Anterior cingulate cortex (tissue), 58 donors: Measurements from ENCODE around the gene BARX1.
"Not testable (repeated sequence)": the region's sequence is repeated elsewhere in the genome, so short reads cannot be mapped to it uniquely, and the experiment has no call there.

ENCODE experiments used
- DNase-seq, 58 donors: peaks; one replicate each; lab custom pipeline; 2025; lab: John Stamatoyannopoulos, UW

The BARX1 gene

DNA sequence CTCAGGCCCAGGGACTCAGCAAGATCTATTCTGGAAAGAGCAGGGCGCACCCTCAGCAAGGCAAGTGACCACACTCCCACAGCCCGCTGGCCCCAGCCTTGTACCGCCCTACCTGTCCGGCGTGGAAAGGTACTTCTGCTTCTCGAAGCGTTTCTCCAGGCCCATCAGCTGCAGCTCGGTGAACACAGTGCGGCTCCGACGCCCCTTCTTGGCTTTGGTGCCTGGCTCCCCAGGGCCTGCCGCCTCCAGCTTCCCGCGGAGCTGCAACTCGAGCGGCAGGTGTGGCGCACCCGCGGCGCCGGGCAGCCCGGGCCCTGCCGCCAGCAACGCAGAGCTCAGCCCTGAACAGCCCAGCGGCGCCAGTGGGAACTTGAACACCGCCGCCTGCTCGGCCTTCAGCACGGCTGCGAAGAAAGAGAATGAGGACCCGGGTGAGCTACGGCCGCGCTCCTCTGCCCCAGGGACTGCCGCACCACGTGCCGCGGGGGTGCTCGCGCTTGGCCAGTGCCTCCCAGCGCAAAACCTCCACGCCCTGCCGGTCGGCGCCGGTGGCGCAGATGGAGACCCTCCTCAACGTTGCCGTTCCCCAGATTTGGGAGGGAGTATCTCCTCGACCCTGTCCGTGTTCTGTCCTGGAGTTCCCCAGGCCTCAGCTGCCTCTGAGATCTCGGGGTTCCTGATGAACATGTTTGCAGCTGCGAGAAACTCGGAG lies 2.2 kb downstream of the BARX1 start:
- DNase-seq: no peak

DNA sequence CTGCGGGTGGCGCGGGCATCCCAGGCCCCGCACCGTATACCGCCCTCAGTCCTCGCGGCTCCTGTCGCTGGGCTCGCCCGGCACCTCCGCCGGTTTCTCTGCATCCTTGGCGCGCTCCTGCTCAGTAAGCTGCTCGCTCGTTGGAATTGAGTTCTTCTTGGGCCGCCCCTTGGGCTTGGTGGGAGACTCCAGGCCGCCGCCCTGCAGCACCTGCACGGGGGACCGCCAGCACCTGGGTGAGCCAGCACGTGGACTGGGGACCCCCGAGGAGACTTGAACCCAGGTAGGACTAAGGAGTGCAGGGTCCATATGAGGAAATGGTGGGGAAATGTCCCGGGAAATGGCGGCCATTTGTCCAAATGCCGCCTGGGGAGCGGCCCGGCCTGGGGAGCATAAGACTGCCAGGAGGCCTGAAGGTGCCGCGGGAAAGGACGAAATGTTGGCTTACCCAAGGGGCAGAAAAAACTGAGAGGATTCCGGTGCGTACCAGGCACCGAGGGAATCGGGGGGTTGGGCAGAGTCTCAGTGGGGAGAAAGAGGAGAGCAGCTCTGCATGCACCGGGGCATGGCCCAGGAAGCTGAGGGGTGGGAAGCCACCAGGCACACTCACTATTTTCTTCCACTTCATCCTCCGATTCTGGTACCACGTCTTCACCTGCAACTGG lies 2.9 kb downstream of the BARX1 start:
- DNase-seq: no peak

DNA sequence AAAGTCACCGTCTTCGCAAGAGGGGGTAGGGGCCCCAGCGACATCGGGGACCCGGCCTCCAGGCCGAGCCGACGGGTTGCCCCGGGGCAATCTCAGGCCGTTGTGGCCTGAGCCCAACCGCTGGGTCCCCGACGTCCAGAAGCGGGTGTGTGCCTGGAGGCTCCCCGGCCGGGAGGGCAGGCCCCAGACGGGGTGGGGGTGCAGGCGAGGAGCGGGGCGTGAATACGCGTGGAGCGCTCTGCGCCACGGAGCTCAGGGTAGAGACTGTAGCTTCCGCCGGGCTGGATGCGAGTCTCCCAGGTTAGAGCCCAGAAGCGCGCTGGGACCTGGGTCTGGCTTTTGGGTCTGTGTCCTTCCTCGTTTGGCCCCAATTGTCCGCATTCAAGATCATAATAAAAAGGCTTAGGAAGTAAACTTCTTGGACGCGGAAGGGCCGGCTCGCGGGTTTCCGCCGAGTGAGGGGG lies 3.5 kb downstream of the BARX1 start:
- no peak for DNase-seq

DNA sequence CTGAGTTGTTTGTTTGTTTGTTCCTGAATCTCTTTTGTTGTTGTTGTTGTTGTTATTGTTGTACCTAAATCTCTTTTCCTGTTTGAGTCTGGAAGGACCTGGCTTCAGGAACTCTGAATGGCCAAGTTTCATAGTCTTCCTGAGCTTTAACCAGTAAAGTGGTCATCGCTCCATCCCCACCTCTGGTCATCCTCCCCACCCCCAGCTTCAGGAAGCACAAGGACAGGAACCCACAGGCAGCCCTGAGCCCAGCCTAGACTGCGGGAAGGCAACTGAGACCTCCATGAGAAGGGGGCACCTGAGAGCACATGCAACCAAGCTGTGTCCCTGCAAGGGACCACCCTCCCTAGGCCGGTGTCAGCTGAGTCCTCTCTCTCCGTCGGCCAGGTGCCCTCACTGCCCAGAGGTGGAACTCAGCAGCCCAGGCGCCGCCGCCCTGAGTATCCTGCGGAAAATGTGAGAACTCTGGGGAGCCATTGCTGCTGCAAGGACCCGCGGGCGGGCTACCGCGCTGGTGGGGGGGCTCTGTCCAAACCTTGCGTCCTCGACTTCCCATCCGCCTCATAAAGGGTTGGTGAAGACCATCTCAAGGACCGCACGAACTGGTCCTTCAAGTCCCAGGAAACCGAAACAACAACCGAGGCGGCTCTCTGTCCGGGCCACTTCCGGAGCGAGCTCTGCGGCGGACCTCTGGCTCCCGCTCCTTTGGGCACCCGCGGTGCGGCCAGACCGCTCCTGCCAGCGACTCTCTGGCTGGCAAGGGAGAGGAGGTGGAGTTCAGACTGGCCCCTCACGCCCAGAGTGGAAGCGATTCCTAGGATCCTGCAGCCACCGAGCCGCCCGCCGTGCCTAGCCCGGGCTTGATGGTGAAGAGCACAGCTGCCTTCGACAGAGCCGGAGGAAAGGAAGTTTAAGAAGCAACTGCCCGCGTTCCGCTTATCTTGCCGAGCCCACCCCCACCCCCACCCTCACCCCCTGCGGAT lies 4.2 kb downstream of the BARX1 start:
- DNase-seq: peak in 1 of 58 donors; percentile 6

DNA sequence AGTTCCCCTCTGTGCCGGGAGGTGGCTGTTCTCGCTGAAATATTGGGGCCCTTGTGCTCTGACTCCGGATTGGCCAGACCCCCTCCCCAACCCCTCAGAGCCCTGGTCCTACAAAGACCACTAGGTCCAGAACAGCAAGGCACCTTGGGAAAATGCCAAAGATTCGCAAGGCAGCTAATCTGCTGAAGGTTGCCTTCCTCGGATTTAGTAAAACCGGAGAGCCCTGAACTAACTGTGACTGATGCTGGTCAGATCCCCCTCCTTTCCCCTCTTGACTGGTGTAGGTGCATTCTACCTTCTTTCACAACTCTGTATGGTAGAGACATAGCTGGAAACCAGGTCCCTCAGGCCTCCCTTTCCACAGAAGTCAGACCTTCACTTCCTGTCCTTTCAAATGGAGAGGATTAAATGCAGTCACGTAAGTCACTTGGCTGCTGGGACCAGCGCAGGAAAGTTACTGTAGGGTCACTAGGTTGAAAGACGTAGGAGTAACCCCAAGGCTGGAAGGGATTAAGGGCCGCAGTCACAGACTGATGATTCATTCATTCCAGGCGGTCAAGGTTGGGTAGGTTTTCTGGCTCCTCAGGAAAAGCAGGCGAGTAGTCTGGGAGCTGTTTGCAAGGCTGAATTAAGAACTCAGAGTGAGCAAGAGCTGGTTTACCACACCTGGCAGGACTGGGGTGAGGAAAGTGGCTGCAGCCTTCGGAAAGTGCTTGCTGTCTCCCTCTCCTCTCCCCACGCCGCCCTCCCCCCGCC lies 5.3 kb downstream of the BARX1 start:
- no peak for DNase-seq

DNA sequence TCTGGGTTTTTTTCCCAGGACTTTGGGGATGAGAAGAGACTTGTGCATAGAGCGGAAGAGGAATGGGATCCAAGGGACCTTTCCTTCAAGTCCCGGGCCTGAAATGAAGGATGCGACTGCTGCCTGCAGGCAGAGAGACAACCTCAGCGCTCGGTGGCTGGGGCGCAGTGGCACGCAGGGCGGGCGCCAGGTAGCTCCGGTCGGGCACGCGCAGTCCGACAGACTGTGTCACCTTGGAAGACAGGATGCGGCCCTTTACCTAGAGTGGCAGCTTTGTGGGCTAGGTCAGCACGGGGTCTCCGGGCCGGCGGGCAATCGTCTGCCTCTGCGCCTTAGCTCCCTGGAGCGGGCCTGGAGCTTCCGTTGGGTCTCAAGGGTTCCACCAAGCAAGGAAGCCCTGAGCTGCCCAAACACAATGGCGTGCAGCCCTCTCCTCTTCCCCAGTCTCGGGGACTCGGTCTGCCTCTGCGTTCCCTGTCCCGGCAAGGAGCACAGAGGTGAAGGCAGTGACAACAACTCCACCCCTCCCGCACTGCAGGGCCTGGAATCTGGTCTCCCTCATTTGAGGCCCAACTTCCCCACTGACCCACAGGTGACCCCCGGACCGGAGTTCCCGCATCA lies 6.0 kb downstream of the BARX1 start:
- no peak for DNase-seq

DNA sequence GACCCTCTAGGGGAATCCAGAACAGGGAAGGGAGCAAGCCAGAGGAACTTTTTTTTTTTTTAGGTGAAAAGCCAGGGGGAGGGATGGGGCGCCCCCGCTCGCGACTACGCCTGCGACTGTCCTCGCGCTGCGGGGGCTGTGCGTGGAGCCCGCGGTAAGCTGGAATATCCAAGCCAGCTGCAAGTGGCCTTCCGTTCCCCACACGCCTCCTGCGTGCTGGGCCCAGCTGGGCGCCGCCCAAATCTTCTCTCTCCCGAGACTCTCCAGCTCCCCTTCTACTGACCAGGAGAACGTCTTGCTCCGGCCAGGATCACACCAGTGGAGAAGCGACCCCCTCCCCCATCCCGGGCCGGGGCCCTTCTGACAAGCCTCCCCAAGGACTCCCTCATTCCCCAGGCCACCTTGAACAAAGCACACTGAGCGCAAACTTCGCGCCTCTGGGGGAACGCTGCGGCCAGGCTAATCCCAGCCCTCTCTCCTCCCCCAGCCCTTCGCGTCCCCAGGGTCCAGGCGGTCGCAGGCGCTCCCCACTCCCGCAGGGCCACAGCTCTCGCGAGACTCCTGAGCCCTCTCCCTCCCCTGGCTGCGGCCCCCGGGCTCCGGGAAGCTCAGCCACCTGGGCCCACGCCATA lies 6.6 kb downstream of the BARX1 start:
- no peak for DNase-seq

DNA sequence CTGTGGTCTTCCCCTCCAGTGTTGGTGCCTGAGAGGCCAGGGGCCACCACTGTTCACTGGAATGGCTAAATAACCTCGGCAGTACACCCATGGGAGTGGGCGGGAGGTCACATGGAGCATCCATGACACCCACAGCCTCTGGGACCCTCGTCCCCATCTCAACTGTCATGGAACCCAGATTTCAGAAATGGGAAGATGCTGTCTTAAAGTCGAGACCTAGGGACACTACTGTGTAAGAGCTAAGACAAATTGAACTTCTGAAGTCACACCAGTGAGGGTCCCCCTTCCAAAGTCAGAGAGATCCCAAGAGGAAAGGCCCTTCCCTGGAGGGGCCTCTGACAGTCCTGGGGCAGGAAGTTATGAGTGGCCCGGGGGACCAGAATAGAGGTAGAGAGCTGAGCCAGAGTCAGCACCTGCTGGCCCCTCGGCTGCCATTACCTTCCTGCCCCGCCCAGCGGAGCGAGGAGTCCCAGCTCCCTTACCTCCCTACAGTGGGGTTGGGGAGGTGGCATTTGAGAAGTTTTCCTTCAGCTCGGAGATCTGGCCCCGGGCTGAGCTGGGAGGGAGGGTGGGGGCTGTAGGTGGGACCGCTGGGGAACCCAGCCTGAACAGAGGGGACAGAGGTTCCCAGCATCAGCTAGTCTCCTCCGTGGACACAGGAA lies 7.6 kb downstream of the BARX1 start:
- no peak for DNase-seq

DNA sequence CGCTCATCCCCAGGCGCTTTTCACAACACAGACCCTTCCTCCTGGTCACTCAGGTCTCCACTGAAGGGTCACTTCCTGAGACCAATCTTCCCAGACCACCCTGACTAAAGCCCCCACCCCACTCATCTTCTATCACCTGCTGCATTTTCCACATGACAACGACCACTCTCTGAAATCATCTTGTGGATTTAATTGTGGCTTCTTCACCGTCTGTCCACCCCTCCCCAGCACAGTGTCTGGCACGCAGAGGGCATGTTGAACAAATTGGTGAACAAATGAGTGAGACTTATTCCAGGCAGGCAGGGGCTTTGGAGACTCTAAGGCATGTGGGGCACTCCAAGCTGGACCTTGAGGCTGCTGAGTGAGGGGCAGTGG lies 8.8 kb downstream of the BARX1 start:
- DNase-seq: no peak

DNA sequence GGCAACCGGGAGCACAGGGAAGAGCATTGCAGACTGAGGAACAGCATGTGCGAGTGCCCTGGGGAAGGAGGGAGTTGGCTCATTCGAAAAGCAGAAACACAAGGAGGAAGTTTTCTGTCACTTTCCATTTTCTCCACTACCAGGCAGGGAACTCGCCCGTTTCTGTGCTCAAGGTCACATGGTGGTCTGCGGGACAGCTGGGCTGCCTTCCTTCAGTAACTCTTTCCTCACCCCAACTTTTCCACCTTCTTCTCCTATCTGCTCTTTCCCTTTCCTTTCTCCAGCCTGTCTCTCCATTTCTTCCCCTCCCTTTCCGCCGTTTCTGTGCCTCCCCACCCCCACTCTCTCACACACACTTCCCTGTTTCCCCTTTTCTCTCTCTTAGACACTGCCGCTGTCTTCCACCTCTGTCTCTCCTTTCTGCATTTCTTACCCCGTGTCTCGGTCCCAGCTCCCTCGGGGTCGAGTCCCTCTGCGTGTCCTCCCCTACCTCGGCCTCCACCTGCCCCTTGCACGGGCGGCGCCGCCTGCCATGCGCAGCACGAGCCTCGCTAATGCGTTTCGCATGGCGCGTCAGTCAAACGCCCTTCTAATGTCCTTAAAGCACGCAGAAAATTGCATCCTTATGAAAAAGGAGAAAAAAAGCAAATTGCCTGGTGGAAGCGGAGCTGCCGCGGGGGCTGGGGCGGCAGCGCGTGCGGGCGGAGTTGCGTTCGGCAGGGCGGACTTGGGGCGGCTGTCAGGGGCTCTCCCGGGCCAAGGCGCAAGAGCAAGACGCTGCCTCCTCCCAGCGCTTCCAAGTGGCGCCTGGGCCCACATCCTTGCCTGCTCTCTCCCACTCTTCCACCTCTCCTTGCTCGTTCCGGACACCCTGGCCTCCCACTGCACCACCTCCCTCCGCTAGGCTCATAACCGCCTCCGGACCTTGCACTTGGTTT lies 9.5 kb downstream of the BARX1 start:
- peak in 2 of 58 donors; percentile 4 for DNase-seq

DNA sequence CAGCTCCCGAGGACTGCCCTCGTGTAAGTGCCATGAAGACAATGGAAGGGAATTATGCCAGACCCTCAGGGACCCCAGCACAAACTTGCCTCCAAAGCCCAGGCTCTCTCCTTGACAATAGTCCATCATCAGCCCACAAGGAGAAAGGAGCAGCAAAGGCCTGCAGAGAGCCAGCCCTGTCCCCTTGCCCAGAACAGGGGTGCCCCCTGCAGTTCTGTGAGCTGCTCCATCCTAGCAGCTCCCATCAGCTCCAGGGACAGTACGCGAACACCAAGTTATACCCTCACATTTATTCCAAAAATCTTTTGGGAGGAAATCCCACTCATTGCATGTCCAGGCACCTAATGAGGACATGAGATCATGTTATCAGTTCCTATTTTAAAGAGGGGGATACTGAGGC lies 11.1 kb downstream of the BARX1 start:
- DNase-seq: no peak

DNA sequence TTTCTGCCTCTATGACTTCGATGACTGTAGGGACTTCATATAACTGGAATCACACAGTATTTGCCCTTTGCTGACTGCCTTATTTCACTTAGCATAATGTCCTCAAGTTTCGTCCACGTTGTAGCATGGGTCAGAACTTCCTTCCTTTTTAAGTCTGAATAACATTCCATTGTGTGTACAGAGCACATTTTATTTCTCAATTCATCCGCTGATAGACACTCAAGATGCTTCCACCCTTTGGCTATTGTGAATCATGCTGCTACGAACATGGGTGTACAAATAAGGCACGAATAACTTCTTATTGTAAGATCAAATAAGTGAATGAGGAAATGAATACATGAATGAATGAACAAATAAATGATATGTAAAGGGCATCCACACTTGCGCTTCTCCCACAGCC lies 13.0 kb downstream of the BARX1 start:
- no peak for DNase-seq

DNA sequence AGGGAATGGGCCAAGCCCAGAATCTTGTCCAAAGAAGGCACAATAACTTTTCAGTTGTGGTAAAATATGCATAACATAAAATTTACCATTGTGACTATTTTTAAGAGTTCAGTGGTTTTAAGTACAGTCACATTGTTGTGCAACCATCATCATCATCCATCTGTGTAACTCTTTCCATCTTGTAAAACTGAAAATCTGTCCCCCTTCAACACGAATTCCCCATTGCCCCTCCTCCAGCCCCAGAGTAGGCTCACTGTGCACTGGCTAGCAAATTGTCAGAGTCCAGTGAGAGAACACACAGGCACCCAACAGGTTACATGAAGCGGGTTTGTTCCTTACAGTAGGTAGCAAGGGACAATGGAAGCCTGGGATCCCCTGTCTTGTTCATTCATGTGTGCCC lies 13.7 kb downstream of the BARX1 start:
- no peak for DNase-seq

DNA sequence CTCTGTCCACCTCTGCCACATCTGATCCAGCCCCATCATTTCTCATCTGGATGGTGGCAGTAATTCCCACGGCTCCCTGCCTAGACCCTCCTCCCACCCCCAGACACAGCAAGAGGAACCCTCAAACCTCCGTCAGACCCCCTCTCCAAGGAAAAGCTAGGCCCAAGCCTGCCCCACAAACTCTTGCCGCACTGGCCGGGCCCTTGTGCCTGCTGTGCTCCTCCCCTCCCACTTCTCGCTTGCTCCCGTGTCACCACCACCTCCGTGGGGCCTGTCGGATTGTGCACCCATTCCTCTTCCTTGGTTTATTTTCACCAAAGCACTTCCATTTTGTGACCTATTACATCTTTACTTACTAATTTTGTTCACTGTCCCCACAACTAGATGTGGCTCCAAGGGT lies 14.2 kb downstream of the BARX1 start:
- no peak for DNase-seq

DNA sequence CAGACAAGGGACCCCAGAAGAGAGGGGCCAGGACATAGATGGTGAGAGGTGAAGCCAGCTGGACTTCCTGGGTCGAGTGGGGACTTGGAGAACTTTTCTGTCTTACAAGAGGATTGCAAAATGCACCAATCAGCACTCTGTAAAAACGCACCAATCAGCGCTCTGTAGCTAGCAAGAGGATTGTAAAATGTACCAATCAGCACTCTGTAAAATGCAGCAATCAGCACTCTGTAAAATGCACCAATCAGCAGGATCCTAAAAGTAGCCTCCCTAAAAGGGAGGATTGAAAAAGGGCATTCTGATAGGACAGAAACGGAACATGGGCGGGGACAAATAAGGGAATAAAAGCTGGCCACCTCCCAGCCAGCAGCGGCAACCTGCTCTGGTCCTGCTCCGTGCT lies 15.6 kb downstream of the BARX1 start:
- not testable (repeated sequence) for DNase-seq

DNA sequence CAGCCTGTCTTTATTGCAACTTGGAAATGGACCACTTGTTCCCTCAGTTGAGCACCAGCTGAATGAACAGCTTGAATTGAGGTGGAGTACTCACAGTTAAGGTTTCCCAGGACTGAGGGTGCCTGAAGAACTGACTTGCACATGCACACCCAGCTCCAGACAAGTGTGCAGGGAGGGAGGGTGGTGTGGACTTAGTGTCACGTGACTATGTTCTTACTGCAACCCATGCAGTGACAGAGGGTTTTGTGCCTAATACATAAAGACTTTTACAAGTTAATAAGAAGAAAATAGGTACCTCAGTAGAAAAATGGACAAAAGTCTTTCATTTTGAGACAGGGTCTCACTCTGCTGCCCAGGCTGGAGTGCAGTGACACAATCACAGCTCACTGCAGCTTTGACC lies 18.0 kb downstream of the BARX1 start:
- no peak for DNase-seq

DNA sequence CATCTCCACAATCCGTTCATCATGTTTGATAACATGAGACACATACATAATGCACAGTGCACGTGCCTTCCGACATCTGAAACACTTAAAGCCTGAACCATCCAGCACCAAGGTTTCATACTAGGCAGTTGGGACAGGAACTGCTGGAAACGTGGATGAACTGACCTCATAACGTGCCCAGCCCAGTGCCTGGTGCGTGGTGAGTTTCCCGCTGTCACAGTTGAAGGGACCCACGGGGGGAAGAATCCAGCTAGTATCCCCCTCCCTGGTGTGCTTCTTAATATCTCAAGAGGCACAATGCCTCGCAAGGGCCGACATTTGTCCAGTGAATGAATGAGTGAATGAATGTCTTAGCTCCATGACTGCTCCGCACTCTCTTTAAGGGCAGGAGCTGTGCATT lies 23.2 kb downstream of the BARX1 start:
- no peak for DNase-seq

DNA sequence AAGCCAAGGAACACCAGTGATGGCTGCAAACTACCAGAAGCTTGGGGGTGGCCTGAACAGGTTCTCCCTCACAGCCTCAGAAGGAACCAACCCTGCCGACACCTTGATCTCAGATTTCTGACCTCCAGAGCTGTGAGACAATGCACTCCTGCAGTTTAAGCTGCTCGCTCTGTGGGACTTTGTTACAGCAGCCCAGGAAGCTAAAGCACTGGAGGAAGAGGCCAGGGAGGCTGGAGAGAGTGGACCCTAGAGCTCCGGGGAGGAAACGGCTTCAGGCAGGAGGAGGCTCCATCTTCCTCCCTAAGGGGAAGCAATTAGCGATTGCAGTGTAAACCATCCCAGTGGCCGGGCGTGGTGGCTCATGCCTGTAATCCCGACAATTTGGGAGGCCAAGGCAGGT lies 25.1 kb downstream of the BARX1 start:
- DNase-seq: no peak
